Raji (cell line): Measurements from ENCODE around the gene ZNF408.

Experiments used
- POLR2A ChIP-seq: IDR thresholded peaks from 2 replicates; pipeline ENCODE4 v1.6.1; 2011; ENCODE audit warnings: low read depth, low read length, control low read depth; ENCODE audit not compliant: insufficient read depth

ZNF408 gene

GRCh38 chr11:46712874-46713576 lies 12.2 kb downstream of the ZNF408 start:
- no peak for TF ChIP-seq POLR2A

- no peak for TF ChIP-seq POLR2A
These were observed 17.6 kb downstream of the ZNF408 start for GRCh38 chr11:46718155-46719019.

GRCh38 chr11:46719048-46719542 lies 18.3 kb downstream of the ZNF408 start, which contains the start of gene F2:
F2 (plus strand) TSS chr11:46719213; CDS start chr11:46719236, 23 bp downstream.
- TF ChIP-seq POLR2A, result no peak

GRCh38 chr11:46719543-46720218 lies 18.9 kb downstream of the ZNF408 start:
- TF ChIP-seq POLR2A, result no peak

GRCh38 chr11:46721286-46721685 lies 20.5 kb downstream of the ZNF408 start:
- no peak for TF ChIP-seq POLR2A

- no peak for TF ChIP-seq POLR2A
These were observed 21.9 kb downstream of the ZNF408 start for GRCh38 chr11:46722566-46723358.

- TF ChIP-seq POLR2A, result no peak
These were observed 22.5 kb downstream of the ZNF408 start for GRCh38 chr11:46723359-46723680.

GRCh38 chr11:46724088-46724487 lies 23.3 kb downstream of the ZNF408 start:
- no peak for TF ChIP-seq POLR2A

GRCh38 chr11:46725338-46726205 lies 24.7 kb downstream of the ZNF408 start:
- TF ChIP-seq POLR2A, result no peak

- TF ChIP-seq POLR2A, result no peak
These were observed 25.5 kb downstream of the ZNF408 start for GRCh38 chr11:46726206-46726862.

GRCh38 chr11:46727952-46728658 lies 27.3 kb downstream of the ZNF408 start:
- no peak for TF ChIP-seq POLR2A

GRCh38 chr11:46728659-46729040 lies 27.8 kb downstream of the ZNF408 start:
- TF ChIP-seq POLR2A, result no peak
